ENCODE data around the gene PARS2. TPM values are rescaled to one million over a fixed set of nuclear protein-coding genes. Genes with fewer than 3 reads are reported as not detected.

PARS2 gene
- total RNA-seq, 1 donor from 2014 or later = 7.1 TPM

DNA sequence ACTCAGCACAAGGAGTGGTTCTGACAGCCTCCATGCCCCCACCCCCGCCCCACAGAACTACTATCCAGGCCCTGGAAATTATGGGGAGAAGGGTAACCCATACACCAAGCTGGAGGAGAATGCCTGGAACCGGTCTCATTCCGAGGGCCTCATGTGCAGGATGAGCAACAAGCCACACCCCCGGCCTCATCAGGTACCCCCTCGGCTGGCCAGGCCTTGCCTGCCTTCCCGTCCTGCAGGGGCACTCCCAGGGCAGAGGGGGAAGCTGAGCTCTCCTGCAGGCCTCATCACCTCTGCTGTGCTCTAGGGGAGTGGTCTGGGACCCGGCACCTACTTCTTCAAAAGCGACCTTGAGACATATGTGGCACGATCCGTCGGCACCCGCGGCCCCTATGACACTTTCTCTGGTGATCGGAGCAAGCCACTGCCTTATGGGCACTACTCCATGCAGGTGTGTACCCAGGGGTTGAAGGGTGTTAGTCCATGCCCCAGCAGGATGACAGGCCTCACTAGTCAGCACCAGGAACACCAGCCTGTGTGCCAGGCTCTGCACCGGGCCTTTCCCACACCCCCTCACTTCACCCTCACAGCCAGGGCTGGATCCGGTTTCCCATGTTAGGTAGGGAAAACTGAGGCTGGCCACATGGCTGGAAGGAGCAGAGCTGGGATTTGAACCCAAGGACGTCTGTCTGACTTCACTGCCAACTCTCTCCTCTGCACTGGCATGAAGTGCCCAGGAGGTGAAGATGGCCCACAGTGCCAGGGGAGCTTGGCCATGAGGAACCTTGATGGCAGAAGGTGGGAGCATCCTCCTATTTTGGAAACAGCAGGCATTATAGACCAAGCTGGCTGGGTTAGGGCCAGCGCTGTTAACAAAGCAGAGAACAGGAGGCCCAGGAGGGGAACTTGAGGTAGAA is 47.7 kb upstream of the PARS2 start:
- no peaks in the 10 kb centered on the region for H3K9me3 Mint-ChIP-seq
- no peaks in the 10 kb centered on the region for H3K36me3 Mint-ChIP-seq (ENCODE audit: low read depth)
- TF ChIP-seq, protein P1, sequence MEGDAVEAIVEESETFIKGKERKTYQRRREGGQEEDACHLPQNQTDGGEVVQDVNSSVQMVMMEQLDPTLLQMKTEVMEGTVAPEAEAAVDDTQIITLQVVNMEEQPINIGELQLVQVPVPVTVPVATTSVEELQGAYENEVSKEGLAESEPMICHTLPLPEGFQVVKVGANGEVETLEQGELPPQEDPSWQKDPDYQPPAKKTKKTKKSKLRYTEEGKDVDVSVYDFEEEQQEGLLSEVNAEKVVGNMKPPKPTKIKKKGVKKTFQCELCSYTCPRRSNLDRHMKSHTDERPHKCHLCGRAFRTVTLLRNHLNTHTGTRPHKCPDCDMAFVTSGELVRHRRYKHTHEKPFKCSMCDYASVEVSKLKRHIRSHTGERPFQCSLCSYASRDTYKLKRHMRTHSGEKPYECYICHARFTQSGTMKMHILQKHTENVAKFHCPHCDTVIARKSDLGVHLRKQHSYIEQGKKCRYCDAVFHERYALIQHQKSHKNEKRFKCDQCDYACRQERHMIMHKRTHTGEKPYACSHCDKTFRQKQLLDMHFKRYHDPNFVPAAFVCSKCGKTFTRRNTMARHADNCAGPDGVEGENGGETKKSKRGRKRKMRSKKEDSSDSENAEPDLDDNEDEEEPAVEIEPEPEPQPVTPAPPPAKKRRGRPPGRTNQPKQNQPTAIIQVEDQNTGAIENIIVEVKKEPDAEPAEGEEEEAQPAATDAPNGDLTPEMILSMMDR (conservative IDR thresholded peaks at IDR 0.05) = no peak
- peaks cover 5% of the 10 kb centered on the region for H3K4me1 Mint-ChIP-seq
- no peak overlapping the region for H3K4me3 Mint-ChIP-seq
- H3K27ac Mint-ChIP-seq (ENCODE audit: unreplicated experiment) = no peak overlapping the region
- DNase-seq (ENCODE audit: low read depth, low spot score) = no peak
- peaks cover 9% of the 10 kb centered on the region for H3K27me3 Mint-ChIP-seq (ENCODE audit: low read depth)

DNA sequence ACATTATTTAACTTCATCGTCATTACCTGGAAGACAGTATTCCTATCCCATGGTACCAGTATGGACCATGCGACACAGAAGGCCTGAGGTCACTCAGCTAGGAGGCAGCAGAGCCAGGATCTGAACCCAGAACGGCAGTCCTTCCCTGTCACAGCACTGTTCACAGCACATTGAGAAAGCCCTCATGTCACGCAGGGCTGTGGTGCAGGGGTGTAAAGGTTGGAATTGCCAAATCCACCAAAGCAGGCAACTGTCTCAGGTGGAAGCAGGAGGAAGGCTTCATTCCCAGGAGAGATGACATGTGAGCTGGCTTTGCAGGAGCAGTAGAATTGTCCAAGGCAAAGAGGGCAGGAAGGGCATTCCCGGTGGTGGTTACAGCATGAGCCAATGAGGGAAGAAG is 46.7 kb upstream of the PARS2 start:
- Mint-ChIP-seq H3K4me3 (no peak overlapping the region), H3K27ac (ENCODE audit: unreplicated experiment) (no peak overlapping the region), H3K4me1 (peaks cover 5% of the 10 kb centered on the region), H3K27me3 (ENCODE audit: low read depth) (peaks cover 9% of the 10 kb centered on the region), H3K9me3 (no peaks in the 10 kb centered on the region), H3K36me3 (ENCODE audit: low read depth) (no peaks in the 10 kb centered on the region)
- TF ChIP-seq, protein P1 (conservative IDR thresholded peaks at IDR 0.05) = no peak
- no peak for DNase-seq (ENCODE audit: low read depth, low spot score)

DNA sequence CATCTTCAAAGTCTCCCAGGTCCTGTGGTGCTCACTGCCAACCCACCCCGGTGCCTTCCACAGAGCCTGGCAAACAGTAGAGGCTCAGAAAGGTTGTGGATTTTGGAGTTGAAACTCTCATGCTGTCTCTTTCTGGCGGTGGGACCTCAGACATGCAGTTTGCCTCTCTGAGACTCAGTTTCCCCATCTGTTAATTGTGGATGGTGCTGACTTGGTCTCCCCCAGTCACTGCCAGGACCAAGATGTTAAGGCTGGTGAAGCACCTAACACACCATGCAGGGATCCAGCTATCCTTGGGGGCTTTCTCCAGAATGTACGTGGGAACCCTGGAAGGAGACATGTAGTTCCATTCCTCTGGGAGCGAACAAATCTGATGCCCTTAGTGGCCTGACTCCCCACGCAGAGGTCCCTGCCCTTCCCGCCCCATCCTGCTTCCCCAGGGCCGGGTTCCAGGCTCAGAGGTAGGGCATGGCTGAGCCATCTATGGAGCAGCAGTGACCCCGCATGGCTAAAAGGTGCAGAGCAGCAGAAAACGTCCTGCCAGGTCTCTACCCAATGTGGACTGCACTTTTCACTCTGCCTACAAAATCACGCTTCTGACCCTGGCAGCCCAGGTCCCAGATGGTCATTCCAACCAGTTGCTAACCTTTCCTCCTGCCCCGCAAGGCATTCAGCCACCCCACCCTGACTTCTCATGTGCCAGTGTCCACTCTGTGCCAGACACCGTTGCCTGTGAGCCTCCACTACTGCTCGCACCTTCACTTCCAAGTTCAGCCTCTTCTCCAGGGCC is 46.0 kb upstream of the PARS2 start:
- peak; percentile 75 for DNase-seq (ENCODE audit: low read depth, low spot score)
- H3K27me3 Mint-ChIP-seq (ENCODE audit: low read depth) = peaks cover 9% of the 10 kb centered on the region
- H3K36me3 Mint-ChIP-seq (ENCODE audit: low read depth) = no peaks in the 10 kb centered on the region
- no peaks in the 10 kb centered on the region for H3K9me3 Mint-ChIP-seq
- H3K4me3 Mint-ChIP-seq = no peak overlapping the region
- peaks cover 5% of the 10 kb centered on the region for H3K4me1 Mint-ChIP-seq
- TF ChIP-seq, protein P1 (conservative IDR thresholded peaks at IDR 0.05) = peak; percentile 94
- no peak overlapping the region for H3K27ac Mint-ChIP-seq (ENCODE audit: unreplicated experiment)

GRCh38 chr1:54809496-54810074 is 45.3 kb upstream of the PARS2 start:
- Mint-ChIP-seq H3K36me3 (ENCODE audit: low read depth) (no peaks in the 10 kb centered on the region), H3K4me3 (no peak overlapping the region), H3K4me1 (peaks cover 5% of the 10 kb centered on the region), H3K27me3 (ENCODE audit: low read depth) (peaks cover 9% of the 10 kb centered on the region), H3K9me3 (no peaks in the 10 kb centered on the region), H3K27ac (ENCODE audit: unreplicated experiment) (no peak overlapping the region)
- TF ChIP-seq, protein P1 (conservative IDR thresholded peaks at IDR 0.05) = no peak
- DNase-seq (ENCODE audit: low read depth, low spot score) = no peak

DNA sequence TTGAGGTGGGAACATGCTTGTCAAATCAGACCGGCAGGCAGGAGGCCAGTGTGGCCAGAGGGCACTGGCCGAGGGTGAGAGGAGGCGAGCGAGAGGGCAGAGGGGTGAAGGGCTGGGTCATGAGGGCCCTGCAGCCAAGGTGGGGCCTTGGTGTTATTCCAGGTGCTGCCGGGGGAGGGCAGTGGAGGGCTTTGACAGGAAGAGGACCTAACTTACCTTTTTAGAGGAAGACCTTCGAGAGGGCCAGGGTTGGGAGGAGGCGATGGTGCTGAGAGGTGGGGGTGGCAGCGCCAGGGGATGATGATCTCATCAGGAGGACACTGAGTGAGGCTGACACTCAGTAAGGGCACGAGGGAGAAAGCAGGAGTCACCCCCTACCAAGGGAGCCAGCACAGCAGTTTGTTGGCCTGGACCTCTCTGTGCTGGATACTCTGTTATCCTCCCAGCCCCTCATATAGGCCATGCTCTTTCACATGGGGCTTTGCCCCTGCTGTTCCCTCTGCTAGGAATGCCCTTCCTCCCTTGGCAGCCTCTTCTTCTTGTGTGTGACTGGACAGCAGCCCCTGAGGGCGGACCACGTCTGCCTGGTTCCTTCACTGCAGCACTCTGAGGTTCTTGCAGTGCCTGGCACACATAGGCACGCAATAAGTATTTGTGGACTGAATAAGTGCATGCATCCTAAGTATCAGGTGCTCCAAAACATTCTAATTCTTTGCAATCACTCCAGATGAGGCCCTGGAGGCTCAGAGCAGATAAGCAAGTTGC is 44.3 kb upstream of the PARS2 start:
- TF ChIP-seq, protein P1 (conservative IDR thresholded peaks at IDR 0.05) = peak; percentile 32
- no peaks in the 10 kb centered on the region for H3K9me3 Mint-ChIP-seq
- H3K27ac Mint-ChIP-seq (ENCODE audit: unreplicated experiment) = no peak overlapping the region
- H3K4me1 Mint-ChIP-seq = peaks cover 5% of the 10 kb centered on the region
- no peak for DNase-seq (ENCODE audit: low read depth, low spot score)
- peaks cover 10% of the 10 kb centered on the region for H3K27me3 Mint-ChIP-seq (ENCODE audit: low read depth)
- no peak overlapping the region for H3K4me3 Mint-ChIP-seq
- H3K36me3 Mint-ChIP-seq (ENCODE audit: low read depth) = no peaks in the 10 kb centered on the region
